ENCODE data around the gene OSCP1.
A peak's percentile ranks its signal among the peaks of the same experiment; 100 is the strongest.
"Not testable (repeated sequence)": the region's sequence is repeated elsewhere in the genome, so short reads cannot be mapped to it uniquely, and the experiment has no call there.

OSCP1 gene

GRCh38 chr1:36450270-36450918, at the start of gene OSCP1:
Gene OSCP1, minus strand, starts transcription at chr1:36450451. Its CDS starts 82 bp downstream, at chr1:36450369.
- DNase-seq (ENCODE audit: low read depth): peak; percentile 85

GRCh38 chr1:36497207-36497606, 47.0 kb upstream of the OSCP1 start:
- H3K4me3 ChIP-seq (ENCODE audit: low read depth, low read length): no peak overlapping the region

More at GRCh38 chr1:36450270-36450918, at the start of gene OSCP1:
- peak within 1 kb of the TSS; percentile 74 for H3K4me3 ChIP-seq (ENCODE audit: low read depth, low read length)
- TF ChIP-seq CTCF (IDR thresholded peaks at IDR 0.05; ENCODE audit: low read depth, low read length, missing control alignments): no peak

GRCh38 chr1:36494971-36495370, 44.7 kb upstream of the OSCP1 start:
- no peak for TF ChIP-seq CTCF (IDR thresholded peaks at IDR 0.05; ENCODE audit: low read depth, low read length, missing control alignments)
- no peak for DNase-seq (ENCODE audit: low read depth)
- no peak overlapping the region for H3K4me3 ChIP-seq (ENCODE audit: low read depth, low read length)

More at GRCh38 chr1:36497207-36497606, 47.0 kb upstream of the OSCP1 start:
- no peak for TF ChIP-seq CTCF (IDR thresholded peaks at IDR 0.05; ENCODE audit: low read depth, low read length, missing control alignments)
- no peak for DNase-seq (ENCODE audit: low read depth)

GRCh38 chr1:36493524-36493923, 43.3 kb upstream of the OSCP1 start:
- H3K4me3 ChIP-seq (ENCODE audit: low read depth, low read length): no peak overlapping the region
- no peak for TF ChIP-seq CTCF (IDR thresholded peaks at IDR 0.05; ENCODE audit: low read depth, low read length, missing control alignments)
- no peak for DNase-seq (ENCODE audit: low read depth)

GRCh38 chr1:36492491-36492890, 42.2 kb upstream of the OSCP1 start:
- TF ChIP-seq CTCF (IDR thresholded peaks at IDR 0.05; ENCODE audit: low read depth, low read length, missing control alignments): no peak
- no peak overlapping the region for H3K4me3 ChIP-seq (ENCODE audit: low read depth, low read length)
- DNase-seq (ENCODE audit: low read depth): no peak

- H3K4me3 ChIP-seq (ENCODE audit: low read depth, low read length); DNase-seq (ENCODE audit: low read depth): not testable (repeated sequence)
These were observed 39.2 kb upstream of the OSCP1 start for GRCh38 chr1:36489258-36490051.

GRCh38 chr1:36487906-36488305, 37.7 kb upstream of the OSCP1 start:
- DNase-seq (ENCODE audit: low read depth): no peak
- no peak for TF ChIP-seq CTCF (IDR thresholded peaks at IDR 0.05; ENCODE audit: low read depth, low read length, missing control alignments)
- no peak overlapping the region for H3K4me3 ChIP-seq (ENCODE audit: low read depth, low read length)

- not testable (repeated sequence) for DNase-seq (ENCODE audit: low read depth); H3K4me3 ChIP-seq (ENCODE audit: low read depth, low read length)
These were observed 37.1 kb upstream of the OSCP1 start for GRCh38 chr1:36487336-36487725.
